ENCODE data around the gene PDZD7. TPM values are rescaled to one million over a fixed set of nuclear protein-coding genes. Genes with fewer than 3 reads are reported as not detected.

PDZD7 gene
- total RNA-seq, 1 donor from 2014 or later: 1.9 TPM

DNA sequence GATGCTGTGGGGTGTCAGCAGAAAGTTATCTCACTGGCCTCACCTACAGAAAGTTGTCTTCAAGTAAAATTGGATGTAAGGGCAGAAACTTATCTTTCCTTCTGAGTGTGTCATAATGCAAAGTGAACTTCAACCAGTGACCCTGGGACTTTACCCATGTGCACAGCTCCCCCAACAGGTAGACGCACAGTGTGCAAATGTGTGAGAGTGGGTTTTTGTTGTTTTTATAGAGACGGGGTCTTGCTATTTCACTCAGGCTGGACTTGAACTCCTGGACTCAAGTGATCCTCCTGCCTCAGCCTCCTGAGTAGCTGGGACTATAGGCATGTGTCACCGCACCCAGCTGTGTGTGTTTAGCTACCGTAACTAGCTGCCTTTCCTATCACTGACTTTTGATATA is 24.5 kb upstream of the PDZD7 start:
- no peak for DNase-seq (ENCODE audit: extremely low spot score, unreplicated experiment)
- Mint-ChIP-seq H3K4me3 (ENCODE audit: unreplicated experiment) (no peak overlapping the region), H3K27ac (ENCODE audit: unreplicated experiment) (no peak overlapping the region), H3K4me1 (ENCODE audit: unreplicated experiment) (peaks cover 17% of the 10 kb centered on the region), H3K36me3 (ENCODE audit: unreplicated experiment) (no peaks in the 10 kb centered on the region), H3K9me3 (ENCODE audit: unreplicated experiment) (no peaks in the 10 kb centered on the region), H3K27me3 (ENCODE audit: unreplicated experiment) (no peaks in the 10 kb centered on the region)
- TF ChIP-seq, protein P1, sequence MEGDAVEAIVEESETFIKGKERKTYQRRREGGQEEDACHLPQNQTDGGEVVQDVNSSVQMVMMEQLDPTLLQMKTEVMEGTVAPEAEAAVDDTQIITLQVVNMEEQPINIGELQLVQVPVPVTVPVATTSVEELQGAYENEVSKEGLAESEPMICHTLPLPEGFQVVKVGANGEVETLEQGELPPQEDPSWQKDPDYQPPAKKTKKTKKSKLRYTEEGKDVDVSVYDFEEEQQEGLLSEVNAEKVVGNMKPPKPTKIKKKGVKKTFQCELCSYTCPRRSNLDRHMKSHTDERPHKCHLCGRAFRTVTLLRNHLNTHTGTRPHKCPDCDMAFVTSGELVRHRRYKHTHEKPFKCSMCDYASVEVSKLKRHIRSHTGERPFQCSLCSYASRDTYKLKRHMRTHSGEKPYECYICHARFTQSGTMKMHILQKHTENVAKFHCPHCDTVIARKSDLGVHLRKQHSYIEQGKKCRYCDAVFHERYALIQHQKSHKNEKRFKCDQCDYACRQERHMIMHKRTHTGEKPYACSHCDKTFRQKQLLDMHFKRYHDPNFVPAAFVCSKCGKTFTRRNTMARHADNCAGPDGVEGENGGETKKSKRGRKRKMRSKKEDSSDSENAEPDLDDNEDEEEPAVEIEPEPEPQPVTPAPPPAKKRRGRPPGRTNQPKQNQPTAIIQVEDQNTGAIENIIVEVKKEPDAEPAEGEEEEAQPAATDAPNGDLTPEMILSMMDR (IDR thresholded peaks at IDR 0.05): peak; percentile 9

- Mint-ChIP-seq H3K27ac (ENCODE audit: unreplicated experiment) (no peak overlapping the region), H3K9me3 (ENCODE audit: unreplicated experiment) (no peaks in the 10 kb centered on the region), H3K36me3 (ENCODE audit: unreplicated experiment) (no peaks in the 10 kb centered on the region), H3K27me3 (ENCODE audit: unreplicated experiment) (no peaks in the 10 kb centered on the region), H3K4me1 (ENCODE audit: unreplicated experiment) (peaks cover 16% of the 10 kb centered on the region), H3K4me3 (ENCODE audit: unreplicated experiment) (no peak overlapping the region)
- TF ChIP-seq, protein P1 (IDR thresholded peaks at IDR 0.05): no peak
- no peak for DNase-seq (ENCODE audit: extremely low spot score, unreplicated experiment)
Measured at GRCh38 chr10:101054876-101055275, 23.9 kb upstream of the PDZD7 start.

DNA sequence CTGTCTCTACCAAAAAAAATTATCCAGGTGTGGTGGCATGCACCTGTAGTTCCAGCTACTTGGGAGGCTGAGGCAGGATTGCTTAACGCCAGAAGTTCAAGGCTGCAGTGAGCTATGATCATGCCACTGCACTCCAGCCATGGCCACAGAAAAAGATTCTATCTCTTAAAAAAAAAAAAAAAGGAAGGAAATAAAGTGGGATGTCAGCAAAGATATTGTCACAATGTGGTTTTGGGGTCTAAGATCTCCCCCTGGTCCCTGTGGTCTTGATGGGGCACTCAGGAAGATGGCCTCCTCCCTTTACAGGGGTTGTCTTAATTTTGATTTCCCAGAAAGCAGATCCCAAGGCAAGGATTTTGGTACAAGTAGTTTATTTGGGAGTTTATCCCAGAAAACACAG is 23.4 kb upstream of the PDZD7 start:
- TF ChIP-seq, protein P1 (IDR thresholded peaks at IDR 0.05): no peak
- no peak overlapping the region for H3K4me3 Mint-ChIP-seq (ENCODE audit: unreplicated experiment)
- DNase-seq (ENCODE audit: extremely low spot score, unreplicated experiment): no peak
- no peaks in the 10 kb centered on the region for H3K9me3 Mint-ChIP-seq (ENCODE audit: unreplicated experiment)
- H3K27ac Mint-ChIP-seq (ENCODE audit: unreplicated experiment): no peak overlapping the region
- peaks cover 10% of the 10 kb centered on the region for H3K4me1 Mint-ChIP-seq (ENCODE audit: unreplicated experiment)
- H3K36me3 Mint-ChIP-seq (ENCODE audit: unreplicated experiment): no peaks in the 10 kb centered on the region
- H3K27me3 Mint-ChIP-seq (ENCODE audit: unreplicated experiment): peaks cover 4% of the 10 kb centered on the region

- H3K36me3 Mint-ChIP-seq (ENCODE audit: unreplicated experiment): no peaks in the 10 kb centered on the region
- no peak overlapping the region for H3K27ac Mint-ChIP-seq (ENCODE audit: unreplicated experiment)
- peaks cover 13% of the 10 kb centered on the region for H3K27me3 Mint-ChIP-seq (ENCODE audit: unreplicated experiment)
- H3K4me3 Mint-ChIP-seq (ENCODE audit: unreplicated experiment): no peak overlapping the region
- H3K9me3 Mint-ChIP-seq (ENCODE audit: unreplicated experiment): no peaks in the 10 kb centered on the region
- peaks cover 10% of the 10 kb centered on the region for H3K4me1 Mint-ChIP-seq (ENCODE audit: unreplicated experiment)
- DNase-seq (ENCODE audit: extremely low spot score, unreplicated experiment): no peak
- TF ChIP-seq, protein P1 (IDR thresholded peaks at IDR 0.05): no peak
Measured at GRCh38 chr10:101053516-101053915, 22.6 kb upstream of the PDZD7 start.

- Mint-ChIP-seq H3K36me3 (ENCODE audit: unreplicated experiment) (no peaks in the 10 kb centered on the region), H3K9me3 (ENCODE audit: unreplicated experiment) (no peaks in the 10 kb centered on the region), H3K27me3 (ENCODE audit: unreplicated experiment) (peaks cover 16% of the 10 kb centered on the region), H3K4me3 (ENCODE audit: unreplicated experiment) (no peak overlapping the region), H3K27ac (ENCODE audit: unreplicated experiment) (peak overlapping the region; percentile 60), H3K4me1 (ENCODE audit: unreplicated experiment) (peaks cover 10% of the 10 kb centered on the region)
- TF ChIP-seq, protein P1 (IDR thresholded peaks at IDR 0.05): no peak
- no peak for DNase-seq (ENCODE audit: extremely low spot score, unreplicated experiment)
Measured at GRCh38 chr10:101052285-101052684, 21.4 kb upstream of the PDZD7 start.

Measured in osteocyte (in vitro differentiated cells).